Body of pancreas (tissue), 4 donors: Measurements from ENCODE around the gene EML4.

ENCODE experiments used
- POLR2A ChIP-seq, 3 donors: fragments of 450-650 bp; IDR thresholded peaks; one replicate each; pipeline ENCODE4 v1.6.1; 2016; ENCODE audit warnings: antibody characterized with exemption in 3 of 3, mild to moderate bottlenecking in 2 of 3
- TF ChIP-seq, protein P1 (sequence below), 7 experiments: fragments of 450-650 bp in 4 of 7; fragments of 200-600 bp in 3 of 7; sonication (generic) in 3 of 7; IDR thresholded peaks; one replicate each; pipeline ENCODE4 v1.5.1; 2016 to 2019; ENCODE audit warnings: antibody characterized with exemption in 7 of 7

DNA sequence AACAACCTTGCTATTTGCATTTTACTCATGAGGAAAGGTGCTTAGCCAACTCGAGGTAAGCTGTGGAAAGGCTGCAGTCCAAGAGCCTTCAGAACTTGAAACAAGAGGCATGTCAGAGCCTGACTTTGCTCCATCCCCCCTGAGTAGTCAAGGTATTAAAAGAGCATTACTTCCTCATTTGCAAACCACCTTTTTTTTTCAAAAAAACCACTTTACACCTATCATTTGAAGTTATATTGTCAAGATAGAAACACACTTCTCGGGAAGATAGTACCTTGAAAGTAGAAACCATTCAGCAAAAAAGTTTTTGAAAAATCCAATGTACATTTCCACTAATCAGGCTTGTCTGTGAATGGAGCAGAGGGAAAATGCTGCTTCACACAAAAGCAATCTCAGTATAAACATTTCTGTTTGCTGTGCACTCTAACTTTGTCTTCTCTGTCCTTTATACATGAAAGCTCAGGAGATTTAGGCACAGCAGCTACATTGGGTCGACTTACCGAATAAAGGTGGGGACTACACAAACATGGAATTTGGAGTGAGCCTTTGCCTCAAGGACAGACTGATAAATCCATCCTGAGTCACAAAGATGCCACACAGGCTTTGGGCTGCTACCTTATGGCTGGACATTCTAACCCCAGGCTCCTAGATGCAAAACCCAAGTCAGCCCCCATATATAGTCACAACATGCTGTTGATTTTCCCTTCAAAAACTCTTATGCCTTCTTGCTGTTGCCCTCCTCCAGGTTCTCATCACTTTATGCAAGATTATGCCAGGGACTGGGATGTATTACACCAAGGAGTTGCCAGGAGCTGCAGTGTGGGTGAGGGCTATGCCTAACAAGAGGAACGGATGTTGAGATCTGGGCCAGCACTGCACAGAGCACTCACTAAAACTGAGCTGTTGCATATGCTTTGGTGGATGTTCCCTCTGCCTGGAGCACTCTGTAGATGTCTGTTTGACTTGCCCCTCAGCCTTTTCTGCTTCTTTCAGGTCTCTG, 41.4 kb upstream of the EML4 start:
- TF ChIP-seq, protein P1, sequence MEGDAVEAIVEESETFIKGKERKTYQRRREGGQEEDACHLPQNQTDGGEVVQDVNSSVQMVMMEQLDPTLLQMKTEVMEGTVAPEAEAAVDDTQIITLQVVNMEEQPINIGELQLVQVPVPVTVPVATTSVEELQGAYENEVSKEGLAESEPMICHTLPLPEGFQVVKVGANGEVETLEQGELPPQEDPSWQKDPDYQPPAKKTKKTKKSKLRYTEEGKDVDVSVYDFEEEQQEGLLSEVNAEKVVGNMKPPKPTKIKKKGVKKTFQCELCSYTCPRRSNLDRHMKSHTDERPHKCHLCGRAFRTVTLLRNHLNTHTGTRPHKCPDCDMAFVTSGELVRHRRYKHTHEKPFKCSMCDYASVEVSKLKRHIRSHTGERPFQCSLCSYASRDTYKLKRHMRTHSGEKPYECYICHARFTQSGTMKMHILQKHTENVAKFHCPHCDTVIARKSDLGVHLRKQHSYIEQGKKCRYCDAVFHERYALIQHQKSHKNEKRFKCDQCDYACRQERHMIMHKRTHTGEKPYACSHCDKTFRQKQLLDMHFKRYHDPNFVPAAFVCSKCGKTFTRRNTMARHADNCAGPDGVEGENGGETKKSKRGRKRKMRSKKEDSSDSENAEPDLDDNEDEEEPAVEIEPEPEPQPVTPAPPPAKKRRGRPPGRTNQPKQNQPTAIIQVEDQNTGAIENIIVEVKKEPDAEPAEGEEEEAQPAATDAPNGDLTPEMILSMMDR (IDR thresholded peaks at IDR 0.05): no peak
- TF ChIP-seq POLR2A (IDR thresholded peaks at IDR 0.05): no peak
